HEK293 (cell line): ENCODE data around the gene SLC28A2.

Source experiments
- CTCF ChIA-PET: fragments of 350-600 bp; formaldehyde crosslinking; extraction: SDS; loops from one replicate; lab custom pipeline; 2021; ENCODE audit warnings: antibody characterized with exemption; lab: Yijun Ruan, JAX
- POLR2A ChIA-PET: fragments of 300-600 bp; formaldehyde crosslinking; extraction: SDS; loops from one replicate; lab custom pipeline; 2020; ENCODE audit warnings: antibody characterized with exemption, inconsistent platforms; lab: Yijun Ruan, JAX
- H3K27ac ChIP-seq: fragments of 200-500 bp; sonication (Bioruptor generic); 2 replicates; pipeline ENCODE4 v1.5.1; 2014; ENCODE audit warnings: low read depth, low read length, control low read depth, inconsistent platforms; ENCODE audit errors: extremely low read depth
- H3K36me3 ChIP-seq, 2 experiments: fragments of 200-500 bp in 1 of 2; sonication (Bioruptor generic) in 1 of 2; 1 replicate in 1 of 2; 2 replicates in 1 of 2; pipeline ENCODE4 v1.5.1; 2014 to 2017; ENCODE audit warnings: inconsistent platforms in 2 of 2, low read length in 2 of 2; ENCODE audit not compliant: control insufficient read depth in 2 of 2, insufficient read depth in 1 of 2
- H3K4me1 ChIP-seq: fragments of 200-500 bp; sonication (Bioruptor generic); 2 replicates; pipeline ENCODE4 v1.5.1; 2014; ENCODE audit warnings: mild to moderate bottlenecking, low read length, inconsistent platforms; ENCODE audit not compliant: control insufficient read depth, insufficient read depth
- H3K4me3 ChIP-seq: 2 replicates; pipeline ENCODE4 v1.5.1; 2011; ENCODE audit warnings: low read depth, mild to moderate bottlenecking, control low read depth, low read length, moderate library complexity
- H3K9me3 ChIP-seq: fragments of 200-500 bp; sonication (Bioruptor generic); 2 replicates; pipeline ENCODE4 v1.5.1; 2014; ENCODE audit warnings: low read depth, low read length, inconsistent platforms; ENCODE audit not compliant: control insufficient read depth, insufficient read depth
- HOXD13 ChIP-seq: sonication (generic); formaldehyde crosslinking; IDR thresholded peaks from 2 replicates; pipeline ENCODE4 v1.8.0; 2022; ENCODE audit warnings: missing genetic modification reagents, borderline replicate concordance
- KLF17 ChIP-seq: fragments of 450-650 bp; formaldehyde crosslinking; IDR thresholded peaks from 2 replicates; pipeline ENCODE4 v1.5.1; 2016; ENCODE audit warnings: missing biosample characterization, missing genetic modification characterization
- MYNN ChIP-seq: fragments of 450-650 bp; formaldehyde crosslinking; IDR thresholded peaks from 2 replicates; pipeline ENCODE4 v1.5.1; 2016; ENCODE audit warnings: missing biosample characterization, missing genetic modification characterization, borderline replicate concordance
- SCRT2 ChIP-seq: fragments of 450-650 bp; formaldehyde crosslinking; IDR thresholded peaks from 2 replicates; pipeline ENCODE4 v1.5.1; 2016; ENCODE audit warnings: missing biosample characterization, missing genetic modification characterization
- YY1 ChIP-seq: fragments of 450-650 bp; formaldehyde crosslinking; IDR thresholded peaks from 2 replicates; pipeline ENCODE4 v1.5.1; 2018; ENCODE audit warnings: missing biosample characterization, missing genetic modification characterization
- ZFP37 ChIP-seq: fragments of 450-650 bp; formaldehyde crosslinking; IDR thresholded peaks from 2 replicates; pipeline ENCODE4 v1.5.1; 2016; ENCODE audit warnings: missing biosample characterization, missing genetic modification characterization
- ZFP69B ChIP-seq: fragments of 450-650 bp; formaldehyde crosslinking; IDR thresholded peaks from 2 replicates; pipeline ENCODE4 v1.5.1; 2016; ENCODE audit warnings: missing biosample characterization, missing genetic modification characterization
- ZNF10 ChIP-seq: fragments of 450-650 bp; formaldehyde crosslinking; IDR thresholded peaks from 2 replicates; pipeline ENCODE4 v1.5.1; 2017; ENCODE audit warnings: missing biosample characterization, missing genetic modification characterization
- ZNF121 ChIP-seq: fragments of 450-650 bp; formaldehyde crosslinking; IDR thresholded peaks from 2 replicates; pipeline ENCODE4 v1.5.1; 2016; ENCODE audit warnings: missing biosample characterization, missing genetic modification characterization
- ZNF140 ChIP-seq: fragments of 450-650 bp; formaldehyde crosslinking; IDR thresholded peaks from 2 replicates; pipeline ENCODE4 v1.5.1; 2016; ENCODE audit warnings: missing biosample characterization, missing genetic modification characterization
- ZNF214 ChIP-seq: fragments of 450-650 bp; formaldehyde crosslinking; IDR thresholded peaks from 2 replicates; pipeline ENCODE4 v1.5.1; 2017; ENCODE audit warnings: missing biosample characterization, mild to moderate bottlenecking, missing genetic modification characterization, borderline replicate concordance
- ZNF426 ChIP-seq: fragments of 450-650 bp; formaldehyde crosslinking; IDR thresholded peaks from 2 replicates; pipeline ENCODE4 v1.5.1; 2017; ENCODE audit warnings: missing biosample characterization, missing genetic modification characterization, mild to moderate bottlenecking, inconsistent platforms, moderate library complexity
- ZNF433 ChIP-seq: fragments of 450-650 bp; formaldehyde crosslinking; IDR thresholded peaks from 2 replicates; pipeline ENCODE4 v1.5.1; 2016; ENCODE audit warnings: missing biosample characterization, missing genetic modification characterization, low read depth
- ZNF48 ChIP-seq: fragments of 450-650 bp; formaldehyde crosslinking; IDR thresholded peaks from 2 replicates; pipeline ENCODE4 v1.5.1; 2016; ENCODE audit warnings: missing biosample characterization, missing genetic modification characterization
- ZNF510 ChIP-seq: fragments of 450-650 bp; formaldehyde crosslinking; IDR thresholded peaks from 2 replicates; pipeline ENCODE4 v1.5.1; 2018; ENCODE audit warnings: mild to moderate bottlenecking, missing genetic modification characterization, missing biosample characterization; ENCODE audit not compliant: insufficient replicate concordance
- ZNF561 ChIP-seq: fragments of 450-650 bp; IDR thresholded peaks from 2 replicates; pipeline ENCODE4 v1.5.1; 2018; ENCODE audit warnings: missing biosample characterization, missing genetic modification characterization, borderline replicate concordance
- ZNF664 ChIP-seq: fragments of 450-650 bp; formaldehyde crosslinking; IDR thresholded peaks from 2 replicates; pipeline ENCODE4 v1.5.1; 2016; ENCODE audit warnings: missing biosample characterization, missing genetic modification characterization
- ZNF747 ChIP-seq: fragments of 450-650 bp; formaldehyde crosslinking; IDR thresholded peaks from 2 replicates; pipeline ENCODE4 v1.5.1; 2016; ENCODE audit warnings: missing biosample characterization, missing genetic modification characterization
- ZNF776 ChIP-seq: fragments of 450-650 bp; formaldehyde crosslinking; IDR thresholded peaks from 2 replicates; pipeline ENCODE4 v1.5.0; 2017; ENCODE audit warnings: missing biosample characterization, missing genetic modification characterization, borderline replicate concordance
- ZXDB ChIP-seq: fragments of 450-650 bp; formaldehyde crosslinking; IDR thresholded peaks from 2 replicates; pipeline ENCODE4 v1.5.1; 2016; ENCODE audit warnings: missing biosample characterization, missing genetic modification characterization
- TF ChIP-seq, protein P1 (sequence below): fragments of 450-650 bp; formaldehyde crosslinking; conservative IDR thresholded peaks from 2 replicates; pipeline ENCODE4 v1.5.1; 2016; ENCODE audit warnings: low read depth, missing biosample characterization, missing genetic modification characterization
- TF ChIP-seq, protein P2 (sequence below): fragments of 450-650 bp; formaldehyde crosslinking; IDR thresholded peaks from 2 replicates; pipeline ENCODE4 v1.5.1; 2017; ENCODE audit warnings: missing biosample characterization, missing genetic modification characterization
- TF ChIP-seq, protein P3 (sequence below): fragments of 450-650 bp; formaldehyde crosslinking; IDR thresholded peaks from 2 replicates; pipeline ENCODE4 v1.5.1; 2017; ENCODE audit warnings: missing biosample characterization, missing genetic modification characterization

SLC28A2 gene

GRCh38 chr15:45287390-45287956, 35.4 kb downstream of the SLC28A2 start (continued):
- no peak for TF ChIP-seq HOXD13 (CRISPR knock-in tag)
- no peak for TF ChIP-seq SCRT2
- no peak for TF ChIP-seq ZXDB

DNA sequence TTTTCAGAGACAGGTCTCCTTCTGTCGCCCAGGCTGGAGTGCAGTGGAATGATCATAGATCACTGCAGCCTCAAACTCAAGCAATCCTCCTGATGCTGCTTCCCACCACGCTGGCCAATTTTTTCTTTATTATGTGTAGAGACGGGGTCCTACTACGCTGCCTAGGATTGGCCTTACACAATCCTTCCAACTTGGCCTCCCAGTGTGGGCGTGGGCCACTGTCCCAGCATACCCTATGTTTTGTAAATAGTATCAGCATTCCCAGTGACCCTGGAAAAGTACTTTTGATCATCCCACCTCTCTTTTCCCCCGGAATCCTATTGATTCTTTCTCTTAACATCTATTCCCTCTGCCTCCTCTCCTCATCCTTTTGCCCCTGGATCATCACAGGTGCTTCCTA, 36.9 kb downstream of the SLC28A2 start:
- no peak overlapping the region for H3K4me3 ChIP-seq
- ChIA-PET CTCF (no interaction called here), POLR2A (no interaction called here)
- H3K36me3 ChIP-seq: no peaks in the 10 kb centered on the region
- TF ChIP-seq KLF17 (tag by site-specific recombination) (no peak), YY1 (tag by site-specific recombination) (no peak), ZNF140 (tag by site-specific recombination) (no peak), ZFP69B (tag by site-specific recombination) (no peak), ZNF561 (tag by site-specific recombination) (no peak), ZNF121 (no peak), ZFP37 (tag by site-specific recombination) (no peak), ZNF433 (tag by site-specific recombination) (no peak), ZNF664 (tag by site-specific recombination) (no peak)
- TF ChIP-seq, protein P1, sequence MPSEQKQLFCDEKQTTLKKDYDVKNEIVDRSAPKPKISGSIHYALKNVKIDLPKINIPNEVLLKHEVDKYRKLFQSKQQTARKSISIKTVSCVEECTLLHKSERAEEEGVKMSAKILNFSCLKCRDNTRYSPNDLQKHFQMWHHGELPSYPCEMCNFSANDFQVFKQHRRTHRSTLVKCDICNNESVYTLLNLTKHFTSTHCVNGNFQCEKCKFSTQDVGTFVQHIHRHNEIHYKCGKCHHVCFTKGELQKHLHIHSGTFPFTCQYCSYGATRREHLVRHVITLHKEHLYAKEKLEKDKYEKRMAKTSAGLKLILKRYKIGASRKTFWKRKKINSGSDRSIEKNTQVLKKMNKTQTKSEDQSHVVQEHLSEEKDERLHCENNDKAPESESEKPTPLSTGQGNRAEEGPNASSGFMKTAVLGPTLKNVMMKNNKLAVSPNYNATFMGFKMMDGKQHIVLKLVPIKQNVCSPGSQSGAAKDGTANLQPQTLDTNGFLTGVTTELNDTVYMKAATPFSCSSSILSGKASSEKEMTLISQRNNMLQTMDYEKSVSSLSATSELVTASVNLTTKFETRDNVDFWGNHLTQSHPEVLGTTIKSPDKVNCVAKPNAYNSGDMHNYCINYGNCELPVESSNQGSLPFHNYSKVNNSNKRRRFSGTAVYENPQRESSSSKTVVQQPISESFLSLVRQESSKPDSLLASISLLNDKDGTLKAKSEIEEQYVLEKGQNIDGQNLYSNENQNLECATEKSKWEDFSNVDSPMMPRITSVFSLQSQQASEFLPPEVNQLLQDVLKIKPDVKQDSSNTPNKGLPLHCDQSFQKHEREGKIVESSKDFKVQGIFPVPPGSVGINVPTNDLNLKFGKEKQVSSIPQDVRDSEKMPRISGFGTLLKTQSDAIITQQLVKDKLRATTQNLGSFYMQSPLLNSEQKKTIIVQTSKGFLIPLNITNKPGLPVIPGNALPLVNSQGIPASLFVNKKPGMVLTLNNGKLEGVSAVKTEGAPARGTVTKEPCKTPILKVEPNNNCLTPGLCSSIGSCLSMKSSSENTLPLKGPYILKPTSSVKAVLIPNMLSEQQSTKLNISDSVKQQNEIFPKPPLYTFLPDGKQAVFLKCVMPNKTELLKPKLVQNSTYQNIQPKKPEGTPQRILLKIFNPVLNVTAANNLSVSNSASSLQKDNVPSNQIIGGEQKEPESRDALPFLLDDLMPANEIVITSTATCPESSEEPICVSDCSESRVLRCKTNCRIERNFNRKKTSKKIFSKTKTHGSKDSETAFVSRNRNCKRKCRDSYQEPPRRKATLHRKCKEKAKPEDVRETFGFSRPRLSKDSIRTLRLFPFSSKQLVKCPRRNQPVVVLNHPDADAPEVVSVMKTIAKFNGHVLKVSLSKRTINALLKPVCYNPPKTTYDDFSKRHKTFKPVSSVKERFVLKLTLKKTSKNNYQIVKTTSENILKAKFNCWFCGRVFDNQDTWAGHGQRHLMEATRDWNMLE (tag by site-specific recombination): no peak
- no peaks in the 10 kb centered on the region for H3K9me3 ChIP-seq
- no peaks in the 10 kb centered on the region for H3K4me1 ChIP-seq
- no peak overlapping the region for H3K27ac ChIP-seq

DNA sequence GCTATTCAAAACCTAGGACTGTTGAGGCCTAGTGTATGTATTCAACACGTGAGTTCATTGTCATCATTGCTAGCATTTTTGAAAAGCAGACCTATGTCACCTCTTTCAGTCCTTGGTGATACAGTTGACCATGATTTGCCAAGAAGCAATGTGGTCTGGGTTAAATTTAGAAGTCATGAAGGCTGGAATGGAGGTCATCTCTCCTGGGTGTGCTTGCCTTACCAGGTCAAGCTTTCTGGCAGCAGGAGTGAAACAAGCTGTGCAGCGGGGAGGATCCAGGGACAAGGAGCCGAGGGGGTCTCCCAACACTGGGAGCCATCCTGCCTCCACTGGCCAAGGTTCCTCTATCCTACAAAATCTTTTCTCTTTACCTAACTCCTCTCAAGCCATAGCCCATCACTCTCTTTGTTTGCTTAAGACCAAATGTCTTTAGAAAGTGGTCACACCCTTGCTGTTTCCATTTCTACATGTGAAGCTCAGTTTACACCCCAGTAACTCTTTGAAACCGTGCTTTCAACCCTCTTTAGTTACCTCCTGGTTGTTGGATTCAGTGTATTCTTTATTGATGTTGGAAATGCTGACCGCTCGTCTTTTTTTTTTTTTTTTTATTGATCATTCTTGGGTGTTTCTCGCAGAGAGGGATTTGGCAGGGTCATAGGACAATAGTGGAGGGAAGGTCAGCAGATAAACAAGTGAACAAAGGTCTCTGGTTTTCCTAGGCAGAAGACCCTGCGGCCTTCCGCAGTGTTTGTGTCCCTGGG, 40.0 kb downstream of the SLC28A2 start:
- H3K27ac ChIP-seq: no peak overlapping the region
- CTCF ChIA-PET: interaction anchor here (0.7 kb wide), 2 partner anchors 46 to 165 kb away, joined by 4 to 6 read pairs; no protein-coding TSS in a partner anchor
- POLR2A ChIA-PET: no interaction called here
- no peak for TF ChIP-seq ZNF747
- TF ChIP-seq, protein P2, sequence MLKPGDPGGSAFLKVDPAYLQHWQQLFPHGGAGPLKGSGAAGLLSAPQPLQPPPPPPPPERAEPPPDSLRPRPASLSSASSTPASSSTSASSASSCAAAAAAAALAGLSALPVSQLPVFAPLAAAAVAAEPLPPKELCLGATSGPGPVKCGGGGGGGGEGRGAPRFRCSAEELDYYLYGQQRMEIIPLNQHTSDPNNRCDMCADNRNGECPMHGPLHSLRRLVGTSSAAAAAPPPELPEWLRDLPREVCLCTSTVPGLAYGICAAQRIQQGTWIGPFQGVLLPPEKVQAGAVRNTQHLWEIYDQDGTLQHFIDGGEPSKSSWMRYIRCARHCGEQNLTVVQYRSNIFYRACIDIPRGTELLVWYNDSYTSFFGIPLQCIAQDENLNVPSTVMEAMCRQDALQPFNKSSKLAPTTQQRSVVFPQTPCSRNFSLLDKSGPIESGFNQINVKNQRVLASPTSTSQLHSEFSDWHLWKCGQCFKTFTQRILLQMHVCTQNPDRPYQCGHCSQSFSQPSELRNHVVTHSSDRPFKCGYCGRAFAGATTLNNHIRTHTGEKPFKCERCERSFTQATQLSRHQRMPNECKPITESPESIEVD (tag by site-specific recombination): no peak
- no peak for TF ChIP-seq ZNF426 (tag by site-specific recombination)
- no peak for TF ChIP-seq MYNN (tag by site-specific recombination)
- TF ChIP-seq ZNF10 (tag by site-specific recombination): no peak
- no peak for TF ChIP-seq ZNF510 (tag by site-specific recombination)
- no peak for TF ChIP-seq ZNF214 (tag by site-specific recombination)
- no peak for TF ChIP-seq ZNF776 (tag by site-specific recombination)
- TF ChIP-seq, protein P3, sequence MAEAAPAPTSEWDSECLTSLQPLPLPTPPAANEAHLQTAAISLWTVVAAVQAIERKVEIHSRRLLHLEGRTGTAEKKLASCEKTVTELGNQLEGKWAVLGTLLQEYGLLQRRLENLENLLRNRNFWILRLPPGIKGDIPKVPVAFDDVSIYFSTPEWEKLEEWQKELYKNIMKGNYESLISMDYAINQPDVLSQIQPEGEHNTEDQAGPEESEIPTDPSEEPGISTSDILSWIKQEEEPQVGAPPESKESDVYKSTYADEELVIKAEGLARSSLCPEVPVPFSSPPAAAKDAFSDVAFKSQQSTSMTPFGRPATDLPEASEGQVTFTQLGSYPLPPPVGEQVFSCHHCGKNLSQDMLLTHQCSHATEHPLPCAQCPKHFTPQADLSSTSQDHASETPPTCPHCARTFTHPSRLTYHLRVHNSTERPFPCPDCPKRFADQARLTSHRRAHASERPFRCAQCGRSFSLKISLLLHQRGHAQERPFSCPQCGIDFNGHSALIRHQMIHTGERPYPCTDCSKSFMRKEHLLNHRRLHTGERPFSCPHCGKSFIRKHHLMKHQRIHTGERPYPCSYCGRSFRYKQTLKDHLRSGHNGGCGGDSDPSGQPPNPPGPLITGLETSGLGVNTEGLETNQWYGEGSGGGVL (tag by site-specific recombination): no peak
- no peak for TF ChIP-seq ZNF48 (tag by site-specific recombination)
- TF ChIP-seq ZNF140 (tag by site-specific recombination): no peak
- no peak for TF ChIP-seq ZNF433 (tag by site-specific recombination)

More for the DNA sequence above, 40.0 kb downstream of the SLC28A2 start:
- H3K4me1 ChIP-seq: no peaks in the 10 kb centered on the region
- H3K4me3 ChIP-seq: no peak overlapping the region
- H3K36me3 ChIP-seq: no peaks in the 10 kb centered on the region
- H3K9me3 ChIP-seq: no peaks in the 10 kb centered on the region
